Hepatocyte (in vitro differentiated cells): ENCODE results near the gene TTC28. TPM values are rescaled to one million over a fixed set of nuclear protein-coding genes. Genes with fewer than 3 reads are reported as not detected.
"Not testable (repeated sequence)": the region's sequence is repeated elsewhere in the genome, so short reads cannot be mapped to it uniquely, and the experiment has no call there.

ENCODE experiments used
- DNase-seq: peaks from one replicate; pipeline ENCODE4 v3.0.0-alpha.2; 2016; ENCODE audit warnings: low spot score
- H2AFZ ChIP-seq: fragments of 200-600 bp; sonication (generic); 2 replicates; pipeline ENCODE4 v1.6.0; 2016; ENCODE audit warnings: antibody characterized with exemption, mild to moderate bottlenecking
- H3K27ac ChIP-seq: fragments of 200-600 bp; sonication (generic); 2 replicates; pipeline ENCODE4 v1.5.1; 2016; ENCODE audit warnings: mild to moderate bottlenecking
- H3K27me3 ChIP-seq: fragments of 200-600 bp; sonication (generic); 2 replicates; pipeline ENCODE4 v1.6.1; 2016
- H3K36me3 ChIP-seq: fragments of 200-600 bp; sonication (generic); replicated peaks from 2 replicates; pipeline ENCODE4 v1.5.1; 2016; ENCODE audit warnings: low read depth; ENCODE audit not compliant: insufficient read depth
- H3K4me1 ChIP-seq: fragments of 200-600 bp; sonication (generic); 2 replicates; pipeline ENCODE4 v1.5.1; 2016; ENCODE audit warnings: mild to moderate bottlenecking, moderate library complexity; ENCODE audit not compliant: insufficient read depth
- H3K4me2 ChIP-seq: fragments of 200-600 bp; sonication (generic); 2 replicates; pipeline ENCODE4 v1.6.0; 2016
- H3K4me3 ChIP-seq: fragments of 200-600 bp; sonication (generic); 2 replicates; pipeline ENCODE4 v1.5.1; 2016; ENCODE audit warnings: mild to moderate bottlenecking
- H3K79me2 ChIP-seq: fragments of 200-600 bp; sonication (generic); 2 replicates; pipeline ENCODE4 v1.6.0; 2017; ENCODE audit warnings: mild to moderate bottlenecking
- H3K9me2 ChIP-seq: fragments of 200-600 bp; sonication (generic); replicated peaks from 2 replicates; pipeline ENCODE4 v1.6.0; 2017; ENCODE audit warnings: mild to moderate bottlenecking; ENCODE audit not compliant: insufficient read depth
- H3K9me3 ChIP-seq: fragments of 200-600 bp; sonication (generic); 2 replicates; pipeline ENCODE4 v1.5.1; 2016; ENCODE audit warnings: low read depth, mild to moderate bottlenecking
- H4K20me1 ChIP-seq: fragments of 200-600 bp; sonication (generic); 2 replicates; pipeline ENCODE4 v1.6.0; 2016; ENCODE audit warnings: mild to moderate bottlenecking; ENCODE audit not compliant: insufficient read depth, poor library complexity, severe bottlenecking
- EZH2 ChIP-seq: fragments of 200-600 bp; sonication (generic); IDR thresholded peaks from 2 replicates; pipeline ENCODE4 v1.6.1; 2016; ENCODE audit warnings: antibody characterized with exemption, mild to moderate bottlenecking, borderline replicate concordance
- EZH2phosphoT487 ChIP-seq: fragments of 200-600 bp; sonication (generic); IDR thresholded peaks from one replicate; pipeline ENCODE4 v1.6.1; 2018; ENCODE audit warnings: antibody characterized with exemption, mild to moderate bottlenecking, low read depth, moderate library complexity; ENCODE audit not compliant: unreplicated experiment, severe bottlenecking
- WGBS: methylation state at CpG from one replicate; pipeline ENCODE4 v1.1.6; 2016; ENCODE audit warnings: low lambda C conversion rate; ENCODE audit errors: missing lambda C conversion rate; 5-methylcytosine and 5-hydroxymethylcytosine counted together
- polyA plus RNA-seq: library from polyadenylated mRNA; unstranded; fragments of >200 nt; fragmentation: Nextera tagmentation; extraction: Ambion mirVana; gene quantifications from 2 replicates; pipeline ENCODE4 v1.2.1, GENCODE V29; 2016
- total RNA-seq: library from RNA; depleted of rRNA; stranded (reverse); fragments of >200 nt; gene quantifications from 2 replicates; pipeline ENCODE4 v1.2.3, GENCODE V29; 2014
- TF ChIP-seq, protein P1 (sequence below): fragments of 200-600 bp; sonication (generic); IDR thresholded peaks from 2 replicates; pipeline ENCODE4 v1.5.1; 2016; ENCODE audit warnings: antibody characterized with exemption, mild to moderate bottlenecking; ENCODE audit not compliant: poor library complexity

TTC28 gene
- total and polyA plus RNA-seq, 2 experiments from 2014 or later, result 14.7 to 30.4 TPM

DNA sequence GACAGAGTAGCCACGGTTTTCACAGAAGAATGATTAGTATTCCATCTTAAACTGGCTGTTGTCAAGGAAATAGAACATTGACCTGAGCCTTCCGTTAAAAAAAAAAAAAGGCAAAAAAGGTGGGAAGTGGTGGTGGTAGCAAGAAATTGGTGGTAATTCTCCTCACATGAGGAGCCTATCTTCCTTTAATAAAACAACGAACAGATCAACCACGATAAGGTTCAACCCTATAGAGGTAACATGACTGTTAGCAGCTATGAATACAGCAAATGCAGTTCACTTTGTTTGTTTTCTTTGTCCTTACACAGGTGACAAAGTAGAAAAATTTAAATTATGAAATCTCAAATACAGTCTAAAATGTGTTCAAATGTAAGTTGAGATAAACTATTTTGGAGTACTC lies 181.6 kb downstream of the TTC28 start:
- no peaks in the 10 kb centered on the region for H3K4me1 ChIP-seq
- no peak overlapping the region for H3K27ac ChIP-seq
- DNase-seq, result no peak
- H2AFZ ChIP-seq, result no peak overlapping the region
- no peaks in the 10 kb centered on the region for H3K27me3 ChIP-seq
- no peaks in the 10 kb centered on the region for H3K79me2 ChIP-seq
- H3K9me3 ChIP-seq, result no peaks in the 10 kb centered on the region
- no peak overlapping the region for H3K4me3 ChIP-seq
- WGBS, result 92% methylated on average over 4 of the region's 4 CpGs
- TF ChIP-seq, protein P1, sequence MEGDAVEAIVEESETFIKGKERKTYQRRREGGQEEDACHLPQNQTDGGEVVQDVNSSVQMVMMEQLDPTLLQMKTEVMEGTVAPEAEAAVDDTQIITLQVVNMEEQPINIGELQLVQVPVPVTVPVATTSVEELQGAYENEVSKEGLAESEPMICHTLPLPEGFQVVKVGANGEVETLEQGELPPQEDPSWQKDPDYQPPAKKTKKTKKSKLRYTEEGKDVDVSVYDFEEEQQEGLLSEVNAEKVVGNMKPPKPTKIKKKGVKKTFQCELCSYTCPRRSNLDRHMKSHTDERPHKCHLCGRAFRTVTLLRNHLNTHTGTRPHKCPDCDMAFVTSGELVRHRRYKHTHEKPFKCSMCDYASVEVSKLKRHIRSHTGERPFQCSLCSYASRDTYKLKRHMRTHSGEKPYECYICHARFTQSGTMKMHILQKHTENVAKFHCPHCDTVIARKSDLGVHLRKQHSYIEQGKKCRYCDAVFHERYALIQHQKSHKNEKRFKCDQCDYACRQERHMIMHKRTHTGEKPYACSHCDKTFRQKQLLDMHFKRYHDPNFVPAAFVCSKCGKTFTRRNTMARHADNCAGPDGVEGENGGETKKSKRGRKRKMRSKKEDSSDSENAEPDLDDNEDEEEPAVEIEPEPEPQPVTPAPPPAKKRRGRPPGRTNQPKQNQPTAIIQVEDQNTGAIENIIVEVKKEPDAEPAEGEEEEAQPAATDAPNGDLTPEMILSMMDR, result no peak
- TF ChIP-seq EZH2phosphoT487 (no peak), EZH2 (no peak)
- H4K20me1 ChIP-seq, result no peaks in the 10 kb centered on the region
- H3K4me2 ChIP-seq, result no peak overlapping the region
- H3K36me3 ChIP-seq, result no peaks in the 10 kb centered on the region
- no peaks in the 10 kb centered on the region for H3K9me2 ChIP-seq

DNA sequence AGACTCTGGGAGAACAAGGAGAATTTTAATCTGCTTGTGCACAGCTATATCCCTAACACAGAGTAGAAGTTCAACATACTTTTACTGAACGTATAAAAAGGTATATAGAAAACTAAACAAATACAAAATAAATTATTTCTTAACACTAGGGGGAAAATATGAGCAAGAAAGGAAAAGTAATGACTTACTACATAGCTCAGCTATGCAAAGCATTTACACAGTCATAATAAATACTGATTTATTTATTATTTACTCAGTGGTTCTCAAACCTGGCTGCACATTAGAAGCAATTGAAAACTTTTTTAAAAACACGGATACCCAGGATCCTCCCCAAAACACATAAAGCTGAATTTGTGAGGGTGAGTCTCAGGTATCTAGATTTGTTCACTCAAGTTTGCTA lies 182.5 kb downstream of the TTC28 start:
- Histone ChIP-seq H3K4me3 (no peak overlapping the region), H3K27ac (no peak overlapping the region), H3K4me1 (no peaks in the 10 kb centered on the region), H3K79me2 (no peaks in the 10 kb centered on the region), H3K27me3 (no peaks in the 10 kb centered on the region), H3K4me2 (no peak overlapping the region), H3K36me3 (no peaks in the 10 kb centered on the region), H4K20me1 (no peaks in the 10 kb centered on the region), H3K9me2 (no peaks in the 10 kb centered on the region), H2AFZ (no peak overlapping the region), H3K9me3 (no peaks in the 10 kb centered on the region)
- 83% methylated on average over 2 of the region's 2 CpGs for WGBS
- TF ChIP-seq EZH2phosphoT487 (no peak), EZH2 (no peak)
- TF ChIP-seq, protein P1, result no peak
- no peak for DNase-seq

DNA sequence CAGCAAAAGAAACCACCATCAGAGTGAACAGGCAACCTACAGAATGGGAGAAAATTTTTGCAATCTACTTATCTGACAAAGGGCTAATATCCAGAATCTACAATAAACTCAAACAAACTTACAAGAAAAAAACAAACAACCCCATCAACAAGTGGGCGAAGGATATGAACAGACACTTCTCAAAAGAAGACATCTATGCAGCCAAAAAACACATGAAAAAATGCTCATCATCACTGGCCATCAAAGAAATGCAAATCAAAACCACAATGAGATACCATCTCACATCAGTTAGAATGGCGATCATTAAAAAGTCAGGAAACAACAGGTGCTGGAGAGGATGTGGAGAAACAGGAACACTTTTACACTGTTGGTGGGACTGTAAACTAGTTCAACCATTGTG lies 188.4 kb downstream of the TTC28 start:
- not testable (repeated sequence) for H3K4me2 ChIP-seq, H3K4me3 ChIP-seq, H3K27me3 ChIP-seq, H3K9me3 ChIP-seq, H2AFZ ChIP-seq, DNase-seq, H3K79me2 ChIP-seq, H3K4me1 ChIP-seq, H4K20me1 ChIP-seq, H3K27ac ChIP-seq, H3K36me3 ChIP-seq, H3K9me2 ChIP-seq
- 100% methylated on average over 2 of the region's 2 CpGs for WGBS

DNA sequence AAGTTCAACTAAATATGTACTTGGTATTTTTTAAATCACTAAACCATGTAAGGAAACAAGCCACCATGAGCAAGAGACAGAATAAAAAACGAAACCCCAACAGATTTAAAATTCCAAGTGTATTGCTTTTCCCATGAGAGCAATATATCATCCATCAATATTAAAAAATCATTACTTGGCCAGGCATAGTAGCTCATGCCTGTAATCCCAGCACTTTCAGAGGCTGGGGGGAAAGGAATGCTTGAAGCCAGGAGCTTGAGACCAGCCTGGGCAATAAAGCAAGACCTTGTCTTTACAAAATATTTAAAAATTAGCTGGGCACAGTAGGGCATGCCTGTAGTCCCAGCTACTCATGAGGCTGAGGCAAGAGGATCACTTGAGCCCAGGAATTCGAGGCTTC lies 190.8 kb downstream of the TTC28 start:
- DNase-seq, result no peak
- WGBS, result 95% methylated on average over 2 of the region's 2 CpGs
- Histone ChIP-seq H3K36me3 (no peaks in the 10 kb centered on the region), H3K4me2 (no peak overlapping the region), H3K79me2 (no peaks in the 10 kb centered on the region), H3K27ac (no peak overlapping the region), H2AFZ (no peak overlapping the region), H3K27me3 (no peaks in the 10 kb centered on the region), H3K9me3 (no peaks in the 10 kb centered on the region), H4K20me1 (no peaks in the 10 kb centered on the region), H3K4me3 (no peak overlapping the region), H3K9me2 (no peaks in the 10 kb centered on the region), H3K4me1 (no peaks in the 10 kb centered on the region)
- TF ChIP-seq EZH2phosphoT487 (no peak), EZH2 (no peak)
- TF ChIP-seq, protein P1, result no peak
